HL-60 (cell line): ENCODE data around the gene UNC5C.

Source experiments
- GABPA ChIP-seq: IDR thresholded peaks from 2 replicates; pipeline ENCODE4 v1.6.1; 2012; ENCODE audit warnings: low read depth
- POLR2AphosphoS5 ChIP-seq: IDR thresholded peaks from 2 replicates; pipeline ENCODE4 v1.6.1; 2012; ENCODE audit warnings: low read depth
- TF ChIP-seq, protein P1 (sequence below): IDR thresholded peaks from one replicate; pipeline ENCODE4 v1.5.1; 2011; ENCODE audit warnings: low read length, control low read depth, inconsistent platforms; ENCODE audit not compliant: insufficient read depth
- TF ChIP-seq, protein P2 (sequence below): IDR thresholded peaks from 2 replicates; pipeline ENCODE4 v1.6.1; 2012; ENCODE audit warnings: low read depth; ENCODE audit not compliant: insufficient replicate concordance

DNA sequence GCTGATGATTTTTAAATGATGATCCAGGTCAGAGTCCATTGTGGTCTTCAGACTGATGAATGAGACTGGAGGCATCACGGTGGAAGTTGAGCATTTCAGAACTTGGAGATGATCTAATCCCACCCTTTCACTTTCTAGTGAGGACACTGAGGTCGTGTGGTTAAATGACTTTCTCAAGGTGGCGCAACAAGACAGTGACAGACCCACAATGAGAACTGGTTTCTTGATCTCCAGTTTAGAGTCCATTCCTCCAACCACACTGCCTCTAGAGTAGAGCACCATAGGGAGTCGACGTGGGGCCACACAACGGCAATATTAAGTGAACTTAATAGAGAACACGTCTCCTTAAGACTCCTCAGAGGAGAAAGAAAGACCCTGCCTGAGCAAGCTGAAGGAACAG lies 381.0 kb downstream of the UNC5C start:
- TF ChIP-seq, protein P1, sequence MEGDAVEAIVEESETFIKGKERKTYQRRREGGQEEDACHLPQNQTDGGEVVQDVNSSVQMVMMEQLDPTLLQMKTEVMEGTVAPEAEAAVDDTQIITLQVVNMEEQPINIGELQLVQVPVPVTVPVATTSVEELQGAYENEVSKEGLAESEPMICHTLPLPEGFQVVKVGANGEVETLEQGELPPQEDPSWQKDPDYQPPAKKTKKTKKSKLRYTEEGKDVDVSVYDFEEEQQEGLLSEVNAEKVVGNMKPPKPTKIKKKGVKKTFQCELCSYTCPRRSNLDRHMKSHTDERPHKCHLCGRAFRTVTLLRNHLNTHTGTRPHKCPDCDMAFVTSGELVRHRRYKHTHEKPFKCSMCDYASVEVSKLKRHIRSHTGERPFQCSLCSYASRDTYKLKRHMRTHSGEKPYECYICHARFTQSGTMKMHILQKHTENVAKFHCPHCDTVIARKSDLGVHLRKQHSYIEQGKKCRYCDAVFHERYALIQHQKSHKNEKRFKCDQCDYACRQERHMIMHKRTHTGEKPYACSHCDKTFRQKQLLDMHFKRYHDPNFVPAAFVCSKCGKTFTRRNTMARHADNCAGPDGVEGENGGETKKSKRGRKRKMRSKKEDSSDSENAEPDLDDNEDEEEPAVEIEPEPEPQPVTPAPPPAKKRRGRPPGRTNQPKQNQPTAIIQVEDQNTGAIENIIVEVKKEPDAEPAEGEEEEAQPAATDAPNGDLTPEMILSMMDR, result no peak
- TF ChIP-seq GABPA (no peak), POLR2AphosphoS5 (no peak)
- TF ChIP-seq, protein P2, sequence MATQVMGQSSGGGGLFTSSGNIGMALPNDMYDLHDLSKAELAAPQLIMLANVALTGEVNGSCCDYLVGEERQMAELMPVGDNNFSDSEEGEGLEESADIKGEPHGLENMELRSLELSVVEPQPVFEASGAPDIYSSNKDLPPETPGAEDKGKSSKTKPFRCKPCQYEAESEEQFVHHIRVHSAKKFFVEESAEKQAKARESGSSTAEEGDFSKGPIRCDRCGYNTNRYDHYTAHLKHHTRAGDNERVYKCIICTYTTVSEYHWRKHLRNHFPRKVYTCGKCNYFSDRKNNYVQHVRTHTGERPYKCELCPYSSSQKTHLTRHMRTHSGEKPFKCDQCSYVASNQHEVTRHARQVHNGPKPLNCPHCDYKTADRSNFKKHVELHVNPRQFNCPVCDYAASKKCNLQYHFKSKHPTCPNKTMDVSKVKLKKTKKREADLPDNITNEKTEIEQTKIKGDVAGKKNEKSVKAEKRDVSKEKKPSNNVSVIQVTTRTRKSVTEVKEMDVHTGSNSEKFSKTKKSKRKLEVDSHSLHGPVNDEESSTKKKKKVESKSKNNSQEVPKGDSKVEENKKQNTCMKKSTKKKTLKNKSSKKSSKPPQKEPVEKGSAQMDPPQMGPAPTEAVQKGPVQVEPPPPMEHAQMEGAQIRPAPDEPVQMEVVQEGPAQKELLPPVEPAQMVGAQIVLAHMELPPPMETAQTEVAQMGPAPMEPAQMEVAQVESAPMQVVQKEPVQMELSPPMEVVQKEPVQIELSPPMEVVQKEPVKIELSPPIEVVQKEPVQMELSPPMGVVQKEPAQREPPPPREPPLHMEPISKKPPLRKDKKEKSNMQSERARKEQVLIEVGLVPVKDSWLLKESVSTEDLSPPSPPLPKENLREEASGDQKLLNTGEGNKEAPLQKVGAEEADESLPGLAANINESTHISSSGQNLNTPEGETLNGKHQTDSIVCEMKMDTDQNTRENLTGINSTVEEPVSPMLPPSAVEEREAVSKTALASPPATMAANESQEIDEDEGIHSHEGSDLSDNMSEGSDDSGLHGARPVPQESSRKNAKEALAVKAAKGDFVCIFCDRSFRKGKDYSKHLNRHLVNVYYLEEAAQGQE, result no peak
